ENCODE results near the gene SOX6.

GRCh38 chr11:16265022-16265421, 91.3 kb downstream of the SOX6 start:
- TF ChIP-seq CTCF (conservative IDR thresholded peaks at IDR 0.05; ENCODE audit: low read depth in 2 of 2) (no peak), POLR2AphosphoS5 (IDR thresholded peaks at IDR 0.05; ENCODE audit: low read depth) (no peak), REST (IDR thresholded peaks at IDR 0.05; ENCODE audit: unreplicated experiment) (no peak), ETS1 (IDR thresholded peaks at IDR 0.05) (no peak), NANOG (IDR thresholded peaks at IDR 0.05; ENCODE audit: borderline replicate concordance) (no peak), CREB1 (CRISPR knock-in tag; IDR thresholded peaks at IDR 0.05; ENCODE audit: low read depth) (no peak)

All from GM23338 (cell line).